Panc1 (cell line): ENCODE measurements around the gene CFHR4. TPM values are rescaled to one million over a fixed set of nuclear protein-coding genes. Genes with fewer than 3 reads are reported as not detected.

Experiments used
- ATAC-seq: fragments of 200-7000 bp; cut with Tn5 transposase; 2 replicates; pipeline ENCODE4 v1.9.1; 2020; ENCODE audit warnings: mild to moderate bottlenecking, moderate library complexity
- BruUV-seq: library from RNA; stranded (reverse); fragments of 400-500 nt; replicated peaks from 2 replicates; lab custom pipeline; 2021; lab: Mats Ljungman, UMichigan
- CTCF ChIA-PET: fragments of 300-600 bp; sonication (Branson Sonifier 250); formaldehyde crosslinking; loops from one replicate; lab custom pipeline; 2022; ENCODE audit warnings: antibody characterized with exemption; lab: Charles Lee
- POLR2A ChIA-PET: fragments of 300-600 bp; sonication (Branson Sonifier 250); formaldehyde crosslinking; loops from one replicate; lab custom pipeline; 2022; ENCODE audit warnings: antibody characterized with exemption; lab: Charles Lee
- DNase-seq: peaks from one replicate; pipeline ENCODE4 v3.0.0-alpha.2; 2010; ENCODE audit warnings: low read depth, low spot score
- H3K27ac ChIP-seq: 2 replicates; pipeline ENCODE4 v1.5.1; 2011; ENCODE audit warnings: mild to moderate bottlenecking, low read length, inconsistent platforms
- H3K27me3 ChIP-seq: fragments of 200-500 bp; sonication (Bioruptor generic); 2 replicates; pipeline ENCODE4 v1.6.0; 2014; ENCODE audit warnings: low read length, inconsistent platforms; ENCODE audit not compliant: control insufficient read depth, insufficient read depth
- H3K36me3 ChIP-seq: fragments of 200-500 bp; sonication (Bioruptor generic); 2 replicates; pipeline ENCODE4 v1.5.1; 2014; ENCODE audit warnings: inconsistent platforms, mild to moderate bottlenecking, low read length, moderate library complexity; ENCODE audit not compliant: control insufficient read depth, insufficient read depth
- H3K4me1 ChIP-seq: 2 replicates; pipeline ENCODE4 v1.5.1; 2011; ENCODE audit warnings: inconsistent platforms, mild to moderate bottlenecking, low read length, moderate library complexity; ENCODE audit not compliant: control insufficient read depth, insufficient read depth
- H3K4me3 ChIP-seq, 2 experiments: 2 replicates each; pipeline ENCODE4 v1.5.1; 2011 to 2012; ENCODE audit warnings: low read depth in 2 of 2, low read length in 2 of 2, mild to moderate bottlenecking in 2 of 2, inconsistent platforms in 1 of 2, moderate library complexity in 1 of 2
- H3K9me3 ChIP-seq: fragments of 200-500 bp; sonication (Bioruptor generic); 2 replicates; pipeline ENCODE4 v1.5.1; 2014; ENCODE audit warnings: low read depth, mild to moderate bottlenecking, inconsistent platforms, low read length, moderate library complexity; ENCODE audit not compliant: control insufficient read depth, insufficient read depth
- POLR2AphosphoS5 ChIP-seq: IDR thresholded peaks from 2 replicates; pipeline ENCODE4 v1.6.1; 2012; ENCODE audit warnings: mild to moderate bottlenecking, low read depth, low read length, moderate library complexity
- SIN3A ChIP-seq: IDR thresholded peaks from 2 replicates; pipeline ENCODE4 v1.6.1; 2012; ENCODE audit warnings: low read depth, mild to moderate bottlenecking, low read length, moderate library complexity, borderline replicate concordance; ENCODE audit not compliant: insufficient read depth
- TCF7L2 ChIP-seq: IDR thresholded peaks from 2 replicates; pipeline ENCODE4 v1.6.1; 2011; ENCODE audit warnings: mild to moderate bottlenecking, low read depth, low read length, inconsistent platforms
- in situ Hi-C: cut with HindIII; loops from 2 replicates; pipeline ENCODE4 v1.10.0; 2016; ENCODE audit warnings: low sequenced_read_pairs, low pct_unique_long_range_greater_than_20kb
- intact Hi-C: fragments of 100-400 bp; cut with micrococcal nuclease; formaldehyde crosslinking; loops from one replicate; pipeline ENCODE4 v1.10.0; 2022; ENCODE audit not compliant: unreplicated experiment
- total RNA-seq: library from RNA; stranded (reverse); gene quantifications from one replicate; pipeline ENCODE4 v1.2.1, GENCODE V29; 2021; ENCODE audit not compliant: unreplicated experiment
- TF ChIP-seq, protein P1 (sequence below), 2 experiments: IDR thresholded peaks; 2 replicates each; pipeline ENCODE4 v1.6.1; 2011 to 2012; ENCODE audit warnings: low read depth in 2 of 2, control low read depth in 1 of 2, low read length in 1 of 2, mild to moderate bottlenecking in 1 of 2, moderate library complexity in 1 of 2; ENCODE audit not compliant: insufficient read depth in 1 of 2
- TF ChIP-seq, protein P2 (sequence below): fragments of 450-650 bp; IDR thresholded peaks from 2 replicates; pipeline ENCODE4 v1.5.1; 2017; ENCODE audit warnings: mild to moderate bottlenecking

The CFHR4 gene
- total RNA-seq, 1 experiment from 2014 or later: not detected

DNA sequence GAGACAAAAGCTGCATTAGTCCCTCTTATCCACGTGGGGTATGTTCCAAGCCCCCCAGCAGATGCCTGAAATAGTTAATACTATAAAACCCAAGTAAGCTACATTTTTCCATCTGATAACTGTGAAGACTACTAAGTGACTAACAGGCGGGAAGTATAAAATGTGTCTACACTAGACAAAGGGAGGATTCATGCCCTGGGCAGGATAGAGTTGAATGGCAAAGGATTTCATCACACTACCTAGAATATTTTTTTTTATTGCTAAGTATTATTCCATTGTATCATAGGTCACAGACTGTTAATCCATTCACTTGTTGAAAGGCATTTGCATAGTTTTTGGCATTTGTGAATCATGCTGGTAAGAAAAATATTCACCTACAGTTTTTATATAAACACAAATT lies 26.4 kb upstream of the CFHR4 start:
- no peak for TF ChIP-seq TCF7L2
- no peak for TF ChIP-seq POLR2AphosphoS5
- TF ChIP-seq, protein P1, sequence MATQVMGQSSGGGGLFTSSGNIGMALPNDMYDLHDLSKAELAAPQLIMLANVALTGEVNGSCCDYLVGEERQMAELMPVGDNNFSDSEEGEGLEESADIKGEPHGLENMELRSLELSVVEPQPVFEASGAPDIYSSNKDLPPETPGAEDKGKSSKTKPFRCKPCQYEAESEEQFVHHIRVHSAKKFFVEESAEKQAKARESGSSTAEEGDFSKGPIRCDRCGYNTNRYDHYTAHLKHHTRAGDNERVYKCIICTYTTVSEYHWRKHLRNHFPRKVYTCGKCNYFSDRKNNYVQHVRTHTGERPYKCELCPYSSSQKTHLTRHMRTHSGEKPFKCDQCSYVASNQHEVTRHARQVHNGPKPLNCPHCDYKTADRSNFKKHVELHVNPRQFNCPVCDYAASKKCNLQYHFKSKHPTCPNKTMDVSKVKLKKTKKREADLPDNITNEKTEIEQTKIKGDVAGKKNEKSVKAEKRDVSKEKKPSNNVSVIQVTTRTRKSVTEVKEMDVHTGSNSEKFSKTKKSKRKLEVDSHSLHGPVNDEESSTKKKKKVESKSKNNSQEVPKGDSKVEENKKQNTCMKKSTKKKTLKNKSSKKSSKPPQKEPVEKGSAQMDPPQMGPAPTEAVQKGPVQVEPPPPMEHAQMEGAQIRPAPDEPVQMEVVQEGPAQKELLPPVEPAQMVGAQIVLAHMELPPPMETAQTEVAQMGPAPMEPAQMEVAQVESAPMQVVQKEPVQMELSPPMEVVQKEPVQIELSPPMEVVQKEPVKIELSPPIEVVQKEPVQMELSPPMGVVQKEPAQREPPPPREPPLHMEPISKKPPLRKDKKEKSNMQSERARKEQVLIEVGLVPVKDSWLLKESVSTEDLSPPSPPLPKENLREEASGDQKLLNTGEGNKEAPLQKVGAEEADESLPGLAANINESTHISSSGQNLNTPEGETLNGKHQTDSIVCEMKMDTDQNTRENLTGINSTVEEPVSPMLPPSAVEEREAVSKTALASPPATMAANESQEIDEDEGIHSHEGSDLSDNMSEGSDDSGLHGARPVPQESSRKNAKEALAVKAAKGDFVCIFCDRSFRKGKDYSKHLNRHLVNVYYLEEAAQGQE (IDR thresholded peaks at IDR 0.05; ENCODE audit: insufficient read depth in 1 of 2, low read depth in 2 of 2, low read length in 1 of 2): no peak
- no peak for TF ChIP-seq SIN3A
- TF ChIP-seq, protein P2, sequence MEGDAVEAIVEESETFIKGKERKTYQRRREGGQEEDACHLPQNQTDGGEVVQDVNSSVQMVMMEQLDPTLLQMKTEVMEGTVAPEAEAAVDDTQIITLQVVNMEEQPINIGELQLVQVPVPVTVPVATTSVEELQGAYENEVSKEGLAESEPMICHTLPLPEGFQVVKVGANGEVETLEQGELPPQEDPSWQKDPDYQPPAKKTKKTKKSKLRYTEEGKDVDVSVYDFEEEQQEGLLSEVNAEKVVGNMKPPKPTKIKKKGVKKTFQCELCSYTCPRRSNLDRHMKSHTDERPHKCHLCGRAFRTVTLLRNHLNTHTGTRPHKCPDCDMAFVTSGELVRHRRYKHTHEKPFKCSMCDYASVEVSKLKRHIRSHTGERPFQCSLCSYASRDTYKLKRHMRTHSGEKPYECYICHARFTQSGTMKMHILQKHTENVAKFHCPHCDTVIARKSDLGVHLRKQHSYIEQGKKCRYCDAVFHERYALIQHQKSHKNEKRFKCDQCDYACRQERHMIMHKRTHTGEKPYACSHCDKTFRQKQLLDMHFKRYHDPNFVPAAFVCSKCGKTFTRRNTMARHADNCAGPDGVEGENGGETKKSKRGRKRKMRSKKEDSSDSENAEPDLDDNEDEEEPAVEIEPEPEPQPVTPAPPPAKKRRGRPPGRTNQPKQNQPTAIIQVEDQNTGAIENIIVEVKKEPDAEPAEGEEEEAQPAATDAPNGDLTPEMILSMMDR: no peak
- no peaks in the 10 kb centered on the region for H3K4me1 ChIP-seq
- H3K27ac ChIP-seq: no peak overlapping the region
- ChIA-PET CTCF (no interaction called here), POLR2A (no interaction called here)
- DNase-seq: no peak
- ATAC-seq: no peak
- no peaks in the 10 kb centered on the region for H3K27me3 ChIP-seq
- intact Hi-C loops: no loop called here
- H3K36me3 ChIP-seq: no peaks in the 10 kb centered on the region
- H3K4me3 ChIP-seq: no peak overlapping the region
- no TSS peak for BruUV-seq
- H3K9me3 ChIP-seq: no peaks in the 10 kb centered on the region
- in situ Hi-C loops: no loop called here

DNA sequence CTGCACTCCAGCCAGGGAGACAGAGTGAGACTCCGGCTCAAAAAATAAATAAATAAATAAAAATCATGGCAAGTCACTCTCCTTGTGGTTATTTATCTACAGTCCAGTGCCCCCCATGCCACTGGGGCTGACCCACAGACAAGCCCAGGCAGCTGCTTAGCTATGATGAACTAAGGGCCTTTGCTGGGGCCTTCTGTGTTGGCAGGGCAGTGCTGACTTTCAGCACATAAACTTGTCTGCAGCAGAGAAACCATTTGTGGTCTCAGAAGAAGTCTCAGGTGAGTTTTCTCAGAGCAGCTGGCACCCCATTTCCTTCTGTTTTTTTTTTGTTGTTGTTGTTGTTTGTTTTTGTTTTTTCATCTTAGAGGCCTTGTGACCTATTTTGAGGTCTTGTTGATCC lies 20.9 kb upstream of the CFHR4 start:
- intact Hi-C loops: no loop called here
- CTCF ChIA-PET: no interaction called here

More for the DNA sequence above, 20.9 kb upstream of the CFHR4 start:
- POLR2A ChIA-PET: no interaction called here
- TF ChIP-seq TCF7L2: no peak
- TF ChIP-seq, protein P2: no peak
- no peak for TF ChIP-seq SIN3A
- TF ChIP-seq, protein P1 (IDR thresholded peaks at IDR 0.05; ENCODE audit: insufficient read depth in 1 of 2, low read depth in 2 of 2, low read length in 1 of 2): no peak
- no peak for TF ChIP-seq POLR2AphosphoS5
- Histone ChIP-seq H3K4me3 (no peak overlapping the region), H3K36me3 (no peaks in the 10 kb centered on the region), H3K9me3 (no peaks in the 10 kb centered on the region), H3K27ac (no peak overlapping the region), H3K27me3 (no peaks in the 10 kb centered on the region), H3K4me1 (no peaks in the 10 kb centered on the region)
- ATAC-seq (no peak), DNase-seq (no peak)
- in situ Hi-C loops: no loop called here
- BruUV-seq: no TSS peak
